OCI-LY1 (cell line): ENCODE results near the gene DOCK4.

Experiments used
- CTCF ChIP-seq: fragments of 200-600 bp; sonication (generic), shearing (Covaris generic); IDR thresholded peaks from 2 replicates; pipeline ENCODE4 v1.5.1; 2017; ENCODE audit warnings: mild to moderate bottlenecking, antibody characterized with exemption, low read length, moderate library complexity, mixed read lengths
- EZH2 ChIP-seq: fragments of 200-600 bp; sonication (generic), shearing (Covaris generic); IDR thresholded peaks from 2 replicates; pipeline ENCODE4 v1.8.0; 2017; ENCODE audit warnings: borderline replicate concordance, mixed run types, mild to moderate bottlenecking, antibody characterized with exemption, low read length, moderate library complexity, mixed read lengths

- TF ChIP-seq EZH2 = no peak
- no peak for TF ChIP-seq CTCF
Measured at GRCh38 chr7:112084520-112084971, 121.7 kb downstream of the DOCK4 start.
